Thyroid gland (tissue), 4 donors: ENCODE data around the gene UBTD1. TPM values are rescaled to one million over a fixed set of nuclear protein-coding genes. Genes with fewer than 3 reads are reported as not detected.
A peak's percentile ranks its signal among the peaks of the same experiment; 100 is the strongest.

Experiments
- DNase-seq, 2 donors: peaks; one replicate each; pipeline ENCODE4 v3.0.0-alpha.2; 2019
- H3K27ac ChIP-seq, 3 donors: fragments of 200-600 bp; sonication (generic); 1 replicate in 2 of 3; 2 replicates in 1 of 3; pipeline ENCODE4 v1.5.1; 2016 to 2019; ENCODE audit warnings: mild to moderate bottlenecking in 1 of 3, moderate library complexity in 1 of 3
- H3K27me3 ChIP-seq: fragments of 200-600 bp; sonication (generic); one replicate; pipeline ENCODE4 v1.5.1; 2019
- H3K36me3 ChIP-seq, 2 donors: fragments of 200-600 bp; sonication (generic); one replicate each; pipeline ENCODE4 v1.5.1; 2016 to 2019
- H3K4me1 ChIP-seq, 2 donors: fragments of 200-600 bp; sonication (generic); one replicate each; pipeline ENCODE4 v1.5.1; 2017 to 2019
- H3K4me3 ChIP-seq, 3 donors: fragments of 200-600 bp; sonication (generic); replicated peaks in 1 of 3; 1 replicate in 2 of 3; 2 replicates in 1 of 3; pipeline ENCODE4 v1.5.1; 2016; ENCODE audit warnings: mild to moderate bottlenecking in 1 of 3
- H3K9me3 ChIP-seq: fragments of 200-600 bp; sonication (generic); one replicate; pipeline ENCODE4 v1.5.1; 2017
- CTCF ChIP-seq, 6 experiments: fragments of 200-600 bp in 3 of 6; fragments of 450-650 bp in 3 of 6; sonication (generic) in 3 of 6; IDR thresholded peaks; one replicate each; pipeline ENCODE4 v1.5.1; 2016 to 2019; ENCODE audit warnings: antibody characterized with exemption in 6 of 6, mild to moderate bottlenecking in 2 of 6, inconsistent platforms in 1 of 6, moderate library complexity in 1 of 6
- POLR2A ChIP-seq, 2 donors: fragments of 450-650 bp; IDR thresholded peaks; one replicate each; pipeline ENCODE4 v1.6.1; 2017; ENCODE audit warnings: antibody characterized with exemption in 2 of 2, mild to moderate bottlenecking in 2 of 2, moderate library complexity in 1 of 2
- WGBS, 2 donors: methylation state at CpG; one replicate each; pipeline ENCODE4 v1.1.5; 2017; 5-methylcytosine and 5-hydroxymethylcytosine counted together
- intact Hi-C: fragments of 100-400 bp; cut with DNase I; formaldehyde crosslinking; loops from one replicate; pipeline ENCODE4 v1.15.1; 2023
- total RNA-seq, 4 donors: library from RNA; depleted of rRNA; stranded (reverse); fragments of >200 nt; gene quantifications; one replicate each; pipeline ENCODE4 v1.2.3, GENCODE V29; 2016

UBTD1 gene
- total RNA-seq, 4 donors from 2014 or later: 7.8 to 27.8 (median 20.0) TPM

DNA sequence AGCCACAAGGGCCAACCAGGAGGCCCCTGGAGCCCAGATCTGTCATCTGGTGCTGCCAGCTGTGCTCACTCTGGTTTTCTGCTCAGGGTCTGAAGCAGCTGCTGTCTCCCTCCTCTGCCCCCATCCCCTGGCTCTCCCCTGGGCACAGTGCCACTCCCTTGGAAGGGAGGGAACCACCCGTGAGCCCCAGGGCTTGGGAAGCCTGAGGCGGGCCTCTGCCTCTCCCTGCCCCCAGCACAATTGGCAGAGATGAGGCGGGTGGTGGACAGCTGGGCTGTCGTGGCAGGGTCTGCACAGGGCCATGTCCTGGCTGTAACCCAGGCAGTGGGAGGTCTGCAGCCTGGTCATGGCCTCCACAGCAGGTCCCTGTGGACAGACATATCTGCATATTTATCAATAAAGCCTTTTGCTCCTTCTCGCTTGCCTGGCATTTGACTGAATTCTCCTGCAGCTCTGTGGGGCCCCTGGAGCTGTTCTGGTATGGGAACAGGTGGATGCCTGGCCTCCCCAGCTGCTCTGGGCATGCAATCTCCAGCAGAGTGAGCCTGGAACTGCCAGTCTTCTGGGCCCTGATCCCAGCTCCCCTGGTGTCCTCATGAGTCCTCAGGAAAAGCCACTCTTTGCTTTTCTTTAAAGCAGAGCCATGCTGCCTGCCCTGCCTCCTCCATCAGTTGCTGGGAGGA, 72.2 kb downstream of the UBTD1 start:
- TF ChIP-seq CTCF (IDR thresholded peaks at IDR 0.05): no peak
- TF ChIP-seq POLR2A (IDR thresholded peaks at IDR 0.05): no peak
- Histone ChIP-seq H3K9me3 (no peaks in the 10 kb centered on the region), H3K4me1 (peaks cover 16 to 21% of the 10 kb centered on the region in 2 donors), H3K36me3 (peaks cover 3 to 16% of the 10 kb centered on the region in 2 donors), H3K4me3 (no peak overlapping the region), H3K27me3 (no peaks in the 10 kb centered on the region), H3K27ac (no peak overlapping the region)
- 92 to 97% methylated on average over 2 to 5 of the region's 5 CpGs for WGBS, 2 donors
- no peak for DNase-seq
- intact Hi-C loops: no loop called here

GRCh38 chr10:97571622-97572021, 72.9 kb downstream of the UBTD1 start:
- DNase-seq: no peak
- H3K9me3 ChIP-seq: no peaks in the 10 kb centered on the region
- H3K4me3 ChIP-seq: no peak overlapping the region
- TF ChIP-seq POLR2A (IDR thresholded peaks at IDR 0.05): no peak
- TF ChIP-seq CTCF (IDR thresholded peaks at IDR 0.05): no peak
- H3K27ac ChIP-seq: peak overlapping the region in 1 of 3 donors; percentile 18
- intact Hi-C loops: no loop called here
- 78 to 83% methylated on average over 2 of the region's 3 CpGs for WGBS, 2 donors
- peaks cover 16 to 21% of the 10 kb centered on the region in 2 donors for H3K4me1 ChIP-seq
- no peaks in the 10 kb centered on the region for H3K27me3 ChIP-seq
- peaks cover 3 to 16% of the 10 kb centered on the region in 2 donors for H3K36me3 ChIP-seq

DNA sequence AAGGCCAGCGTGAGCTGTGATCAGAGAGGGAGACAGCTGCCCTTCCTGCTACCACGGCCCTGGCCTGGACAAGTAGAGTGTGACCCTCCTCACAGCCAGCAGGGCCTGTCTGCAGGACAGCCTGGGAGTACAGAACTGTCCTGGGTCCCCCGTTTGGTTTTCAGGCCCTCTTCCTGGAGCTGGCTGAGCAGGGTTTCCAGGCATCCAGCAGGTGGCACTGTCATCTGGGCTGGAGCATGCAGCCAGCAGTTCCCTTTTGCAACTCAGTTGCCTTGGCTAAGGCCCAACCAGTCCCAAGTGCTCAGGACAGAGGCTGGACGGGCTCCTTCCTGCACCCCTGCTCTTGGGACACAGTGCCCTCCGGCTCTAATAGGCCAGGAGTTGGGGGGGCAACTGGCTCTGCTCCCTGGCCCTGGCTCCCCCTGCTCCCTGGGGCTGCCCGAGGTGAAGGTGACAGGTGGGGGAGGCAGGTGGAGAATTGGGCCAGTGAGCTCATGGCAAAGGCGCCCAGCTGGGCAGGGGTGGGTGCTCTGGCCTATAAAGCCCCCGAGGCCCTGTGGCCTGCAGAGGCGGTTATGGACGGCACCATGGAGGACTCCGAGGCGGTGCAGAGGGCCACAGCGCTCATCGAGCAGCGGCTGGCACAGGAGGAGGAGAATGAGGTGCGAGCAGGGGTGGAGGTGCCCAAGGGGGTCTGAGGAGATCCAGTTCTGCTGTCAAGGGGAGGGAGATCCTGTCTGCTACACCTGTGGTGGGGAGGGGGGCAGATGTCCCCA, 73.7 kb downstream of the UBTD1 start, which contains the start of gene ANKRD2:
TSS of gene ANKRD2 (plus strand) at position 566 of the 776 bp plus-strand sequence. CDS start at position 576, 10 bp downstream.
- Histone ChIP-seq H3K4me1 (peaks cover 16 to 21% of the 10 kb centered on the region in 2 donors), H3K27me3 (no peaks in the 10 kb centered on the region), H3K27ac (peak within 1 kb of the TSS in 1 of 3 donors; percentile 18), H3K4me3 (no peak within 1 kb of the TSS), H3K36me3 (peaks cover 3 to 16% of the 10 kb centered on the region in 2 donors), H3K9me3 (no peaks in the 10 kb centered on the region)
- TF ChIP-seq POLR2A (IDR thresholded peaks at IDR 0.05) (no peak), CTCF (IDR thresholded peaks at IDR 0.05) (peak; percentile 57 to 89 (median 70))
- WGBS, 2 donors: 83 to 84% methylated on average over 13 of the region's 16 CpGs
- intact Hi-C loops: no loop called here
- peak; percentile 72 to 80 for DNase-seq

- Histone ChIP-seq H3K27ac (no peak overlapping the region), H3K4me1 (peaks cover 16 to 21% of the 10 kb centered on the region in 2 donors), H3K27me3 (no peaks in the 10 kb centered on the region), H3K36me3 (peaks cover 3 to 16% of the 10 kb centered on the region in 2 donors), H3K4me3 (no peak overlapping the region), H3K9me3 (no peaks in the 10 kb centered on the region)
- DNase-seq: no peak
- 94 to 100% methylated on average over 2 of the region's 2 CpGs for WGBS, 2 donors
- intact Hi-C loops: no loop called here
- TF ChIP-seq CTCF (IDR thresholded peaks at IDR 0.05): no peak
- no peak for TF ChIP-seq POLR2A (IDR thresholded peaks at IDR 0.05)
These were observed 74.3 kb downstream of the UBTD1 start for GRCh38 chr10:97573021-97573420.

DNA sequence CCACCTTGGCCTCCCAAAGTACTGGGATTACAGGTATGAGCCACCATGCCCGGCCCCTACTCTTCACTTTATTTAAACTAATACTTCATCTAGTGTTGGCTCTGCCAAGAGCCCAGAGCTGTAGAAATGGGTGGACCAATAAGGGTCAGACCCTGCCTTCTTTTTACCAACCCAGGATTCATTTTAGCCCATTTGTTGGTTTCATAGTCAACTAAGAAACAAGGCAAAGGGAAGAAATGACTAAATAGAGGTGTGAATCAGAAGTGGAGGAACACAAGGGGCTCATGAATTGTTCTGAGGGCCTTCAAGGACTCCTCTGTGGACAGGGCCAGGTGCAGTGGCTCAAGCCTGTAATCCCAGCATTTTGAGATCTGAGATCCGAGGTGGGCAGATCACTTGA, 74.9 kb downstream of the UBTD1 start:
- H3K4me1 ChIP-seq: peaks cover 16 to 21% of the 10 kb centered on the region in 2 donors
- TF ChIP-seq CTCF (IDR thresholded peaks at IDR 0.05): no peak
- no peak for TF ChIP-seq POLR2A (IDR thresholded peaks at IDR 0.05)
- no peak for DNase-seq
- peak overlapping the region in 2 of 3 donors; percentile 67 to 77 for H3K27ac ChIP-seq
- H3K27me3 ChIP-seq: no peaks in the 10 kb centered on the region
- no peaks in the 10 kb centered on the region for H3K9me3 ChIP-seq
- 43 to 50% methylated on average over 2 of the region's 2 CpGs for WGBS, 2 donors
- intact Hi-C loops: no loop called here
- H3K4me3 ChIP-seq: no peak overlapping the region
- peaks cover 3 to 16% of the 10 kb centered on the region in 2 donors for H3K36me3 ChIP-seq
